Anterior cingulate cortex (tissue), 58 donors: Measurements from ENCODE around the gene SCT.
A peak's percentile ranks its signal among the peaks of the same experiment; 100 is the strongest.
"Not testable (repeated sequence)": the region's sequence is repeated elsewhere in the genome, so short reads cannot be mapped to it uniquely, and the experiment has no call there.

ENCODE experiments used
- DNase-seq, 58 donors: peaks; one replicate each; lab custom pipeline; 2025; lab: John Stamatoyannopoulos, UW

Gene SCT, protein sequence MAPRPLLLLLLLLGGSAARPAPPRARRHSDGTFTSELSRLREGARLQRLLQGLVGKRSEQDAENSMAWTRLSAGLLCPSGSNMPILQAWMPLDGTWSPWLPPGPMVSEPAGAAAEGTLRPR

DNA sequence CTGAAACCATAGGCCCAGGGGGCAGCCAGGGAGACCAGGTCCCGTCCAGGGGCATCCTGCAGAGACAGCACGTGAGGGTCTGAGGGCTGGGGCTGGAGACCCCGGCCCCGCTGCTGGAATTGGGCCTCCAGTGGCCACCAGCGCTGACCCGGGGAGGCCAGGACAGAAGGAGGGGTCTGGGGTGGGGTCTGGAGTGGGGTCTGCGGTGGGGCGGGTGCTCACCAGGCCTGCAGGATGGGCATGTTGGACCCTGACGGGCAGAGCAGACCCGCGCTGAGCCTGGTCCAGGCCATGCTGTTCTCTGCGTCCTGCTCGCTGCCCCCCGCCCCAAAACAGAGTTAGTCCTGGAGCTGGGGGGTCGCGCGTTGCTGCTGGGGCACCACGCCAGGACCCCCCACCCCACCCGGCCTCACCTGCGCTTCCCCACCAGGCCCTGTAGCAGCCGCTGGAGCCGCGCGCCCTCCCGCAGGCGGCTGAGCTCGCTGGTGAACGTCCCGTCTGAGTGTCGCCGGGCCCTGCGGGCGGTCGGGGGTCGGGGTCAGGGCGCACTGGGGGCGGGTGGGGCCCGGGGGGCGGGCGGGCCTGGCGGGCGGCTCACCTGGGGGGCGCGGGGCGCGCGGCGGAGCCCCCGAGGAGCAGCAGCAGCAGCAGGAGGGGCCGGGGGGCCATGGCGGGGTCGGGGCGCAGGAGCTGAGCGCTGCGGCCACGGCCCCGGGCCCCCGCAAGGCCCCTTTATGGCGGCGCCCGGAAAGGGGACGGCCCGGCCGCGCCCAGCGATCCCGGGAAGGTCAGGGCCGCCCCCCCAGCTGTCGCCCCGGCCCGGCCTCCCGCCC is at the start of gene SCT:
Gene SCT (minus strand): TSS at position 707 of the 833 bp plus-strand sequence. CDS start 38 bp downstream, at position 669.
- DNase-seq: no peak

DNA sequence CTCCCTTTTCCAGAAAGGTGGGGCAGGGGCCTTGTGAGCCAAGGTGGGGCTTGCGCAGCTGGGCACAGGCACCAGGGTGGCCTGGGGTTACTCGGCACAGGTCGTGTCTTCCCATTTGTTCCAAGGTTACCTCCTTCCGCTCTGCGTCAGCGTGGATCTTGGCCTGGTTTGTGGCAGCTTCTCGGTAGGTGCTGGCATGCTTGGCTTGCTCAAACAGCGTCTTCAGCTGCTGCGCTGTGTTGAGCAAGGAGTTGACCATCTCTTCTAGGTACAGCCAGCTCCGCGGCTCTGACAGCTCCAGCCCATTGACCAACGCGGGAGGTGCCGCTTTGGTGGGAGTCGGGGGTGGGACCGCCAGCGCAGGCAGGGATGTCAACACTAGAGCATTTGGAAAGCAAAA is 47.4 kb upstream of the SCT start:
- DNase-seq: no peak

- no peak for DNase-seq
Measured at GRCh38 chr11:673866-674265, 46.9 kb upstream of the SCT start.

DNA sequence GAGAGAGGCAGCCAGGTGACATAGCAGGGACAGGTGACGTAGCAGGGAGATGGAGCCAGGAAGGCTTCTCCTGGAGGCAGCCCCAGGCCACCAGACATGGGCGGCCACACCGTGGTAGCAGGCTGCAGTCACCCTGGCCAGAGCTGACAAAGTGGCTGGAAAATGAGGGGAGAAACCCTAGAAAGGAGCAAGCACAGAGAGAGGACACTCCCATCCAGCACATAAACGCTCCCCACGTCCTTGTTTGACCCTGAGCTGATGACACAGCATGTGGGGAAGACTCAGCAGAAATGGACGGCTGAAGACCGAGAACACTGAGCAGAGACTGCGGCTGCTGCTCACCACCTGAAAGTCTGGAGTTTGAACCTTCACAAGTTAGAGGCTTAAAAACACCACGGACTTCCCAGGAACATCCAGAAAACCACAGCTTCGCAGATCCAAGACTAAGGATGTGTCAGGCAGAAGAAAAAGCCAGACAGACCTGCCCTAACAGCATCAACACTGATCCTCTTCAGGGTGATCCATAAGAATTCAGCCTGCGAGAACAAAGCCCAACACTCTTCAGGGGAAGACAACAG is 38.8 kb upstream of the SCT start:
- DNase-seq: no peak

- no peak for DNase-seq
Measured at GRCh38 chr11:665062-665703, 38.2 kb upstream of the SCT start.

GRCh38 chr11:662689-663274 is 35.8 kb upstream of the SCT start:
- DNase-seq: peak in 38 of 58 donors; percentile 7 to 68 (median 40)

- no peak for DNase-seq
Measured at GRCh38 chr11:660681-661444, 33.9 kb upstream of the SCT start.

- DNase-seq: no peak
Measured at GRCh38 chr11:660281-660680, 33.3 kb upstream of the SCT start.

GRCh38 chr11:659532-660085 is 32.6 kb upstream of the SCT start:
- DNase-seq: no peak

GRCh38 chr11:657691-658126 is 30.7 kb upstream of the SCT start:
- no peak for DNase-seq

GRCh38 chr11:656866-657265 is 29.9 kb upstream of the SCT start:
- no peak for DNase-seq

DNA sequence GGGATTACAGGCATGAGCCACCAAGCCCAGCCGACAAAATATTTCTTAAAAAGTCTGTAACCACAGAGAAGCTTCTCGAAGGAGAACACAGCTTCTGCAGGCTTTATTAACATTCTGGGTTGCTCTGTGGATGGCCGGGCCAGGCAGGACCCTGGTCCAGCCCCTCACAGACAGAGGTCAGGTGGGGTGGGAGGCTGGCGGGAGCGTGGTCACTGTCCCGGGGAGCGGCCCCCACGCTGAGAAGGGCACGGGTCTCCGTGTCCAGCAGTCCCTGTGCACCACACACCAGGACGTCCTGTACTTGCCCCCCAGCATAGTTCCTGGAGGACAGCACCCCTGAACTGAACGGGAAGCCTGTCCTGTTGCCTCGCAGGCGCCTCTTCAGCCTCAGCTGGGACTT is 29.4 kb upstream of the SCT start:
- no peak for DNase-seq

DNA sequence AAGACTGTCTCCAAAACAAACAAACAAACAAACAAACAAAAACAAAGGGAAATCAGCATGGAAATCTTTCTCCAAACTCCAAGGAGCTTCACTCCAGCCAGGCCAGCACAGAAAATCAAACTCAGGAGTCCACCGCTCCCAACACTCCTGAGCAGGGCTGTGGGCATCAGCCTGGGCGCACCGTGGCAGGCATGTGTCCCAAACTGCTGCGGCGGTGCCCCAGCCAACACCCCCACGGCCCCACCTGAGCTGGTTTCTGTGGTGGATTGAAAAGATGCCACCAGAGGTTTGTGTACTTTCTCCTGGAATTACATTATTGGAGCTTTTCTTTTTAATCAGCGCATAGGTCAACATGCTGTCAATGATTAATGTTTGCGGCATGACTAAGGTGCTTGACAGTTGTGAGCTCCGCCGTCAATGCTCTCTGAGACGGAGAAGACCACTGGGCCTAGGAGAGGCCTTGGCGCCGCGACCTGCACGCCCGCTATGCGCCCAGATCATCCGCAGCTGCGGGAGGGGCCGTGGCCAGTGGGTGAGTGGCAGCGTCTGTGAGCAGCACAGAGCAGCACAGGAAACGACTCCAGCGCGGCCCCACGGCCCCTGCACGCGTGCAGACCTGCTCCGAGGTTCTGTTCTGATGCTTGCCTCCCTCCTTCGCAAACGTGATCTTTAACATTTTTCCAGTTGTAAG is 28.2 kb upstream of the SCT start:
- no peak for DNase-seq

GRCh38 chr11:654444-654843 is 27.5 kb upstream of the SCT start:
- not testable (repeated sequence) for DNase-seq

- no peak for DNase-seq
Measured at GRCh38 chr11:653837-654236, 26.9 kb upstream of the SCT start.

DNA sequence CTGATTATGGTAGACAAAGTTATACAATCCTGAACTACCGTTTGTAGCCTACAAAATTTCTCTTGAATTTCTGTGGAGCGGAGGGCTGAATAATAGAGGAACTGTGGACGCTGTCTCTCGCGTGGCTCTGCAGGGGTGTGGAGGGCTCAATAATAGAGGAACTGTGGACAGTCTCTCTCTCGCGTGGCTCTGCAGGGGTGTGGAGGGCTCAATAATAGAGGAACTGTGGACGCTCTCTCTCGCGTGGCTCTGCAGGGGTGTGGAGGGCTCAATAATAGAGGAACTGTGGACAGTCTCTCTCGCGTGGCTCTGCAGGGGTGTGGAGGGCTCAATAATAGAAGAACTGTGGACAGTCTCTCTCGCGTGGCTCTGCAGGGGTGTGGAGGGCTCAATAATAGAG is 26.2 kb upstream of the SCT start:
- DNase-seq: not testable (repeated sequence)

DNA sequence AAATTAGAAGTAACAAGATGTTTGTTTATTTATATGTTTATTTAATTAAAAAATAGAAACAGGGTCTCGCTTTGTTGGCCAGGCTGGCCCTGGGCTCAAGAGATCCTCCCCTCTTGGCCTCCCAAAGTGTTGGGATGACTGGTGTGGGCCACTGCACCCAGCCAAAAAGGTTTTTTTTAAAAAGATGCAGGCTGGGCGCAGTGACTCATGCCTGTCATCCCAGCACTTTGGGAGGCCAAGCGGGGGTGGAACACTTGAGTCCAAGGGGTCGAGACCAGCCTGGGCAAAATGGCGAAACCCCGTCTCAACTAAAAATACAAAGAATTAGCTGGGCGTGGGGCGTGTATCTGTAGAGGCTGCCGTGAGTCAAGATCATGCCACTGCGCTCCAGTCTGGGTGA is 23.5 kb upstream of the SCT start:
- no peak for DNase-seq

DNA sequence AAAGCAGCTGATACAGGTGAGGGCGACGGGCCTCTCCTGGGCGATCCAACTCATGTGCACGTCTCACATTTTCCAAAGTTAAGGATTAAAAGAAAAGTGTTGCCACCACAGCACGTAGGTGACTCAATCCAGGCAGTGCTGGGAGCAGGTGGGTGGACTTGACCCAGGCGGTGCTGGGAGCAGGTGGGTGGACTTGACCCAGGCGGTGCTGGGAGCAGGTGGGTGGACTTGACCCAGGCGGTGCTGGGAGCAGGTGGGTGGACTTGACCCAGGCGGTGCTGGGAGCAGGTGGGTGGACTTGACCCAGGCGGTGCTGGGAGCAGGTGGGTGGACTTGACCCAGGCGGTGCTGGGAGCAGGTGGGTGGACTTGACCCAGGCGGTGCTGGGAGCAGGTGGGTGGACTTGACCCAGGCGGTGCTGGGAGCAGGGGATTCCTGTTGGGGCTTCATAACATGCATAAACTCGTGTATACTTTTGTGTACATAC is 20.7 kb upstream of the SCT start:
- not testable (repeated sequence) for DNase-seq

- no peak for DNase-seq
Measured at GRCh38 chr11:646214-646613, 19.2 kb upstream of the SCT start.
